HUES6 (cell line): ENCODE results near the gene LRRC32.
"Not testable (repeated sequence)": the region's sequence is repeated elsewhere in the genome, so short reads cannot be mapped to it uniquely, and the experiment has no call there.

Experiments used
- H3K27ac ChIP-seq: 2 replicates; pipeline ENCODE4 v1.7.0; 2013; ENCODE audit warnings: low read depth, mild to moderate bottlenecking, low read length, inconsistent platforms
- H3K27me3 ChIP-seq: 2 replicates; pipeline ENCODE4 v1.6.1; 2013; ENCODE audit warnings: low read length; ENCODE audit not compliant: control insufficient read depth, insufficient read depth
- H3K36me3 ChIP-seq: 2 replicates; pipeline ENCODE4 v1.6.1; 2013; ENCODE audit warnings: low read length; ENCODE audit not compliant: control insufficient read depth, insufficient read depth
- H3K4me1 ChIP-seq: 2 replicates; pipeline ENCODE4 v1.6.1; 2013; ENCODE audit warnings: low read length; ENCODE audit not compliant: control insufficient read depth, insufficient read depth
- H3K4me3 ChIP-seq: 2 replicates; pipeline ENCODE4 v1.5.1; 2013; ENCODE audit warnings: low read depth, low read length
- H3K9ac ChIP-seq: one replicate; pipeline ENCODE4 v1.6.1; 2013; ENCODE audit warnings: mild to moderate bottlenecking, low read length
- H3K9me3 ChIP-seq: 2 replicates; pipeline ENCODE4 v1.6.1; 2013; ENCODE audit warnings: low read depth, low read length; ENCODE audit not compliant: control insufficient read depth, insufficient read depth

LRRC32 gene

DNA sequence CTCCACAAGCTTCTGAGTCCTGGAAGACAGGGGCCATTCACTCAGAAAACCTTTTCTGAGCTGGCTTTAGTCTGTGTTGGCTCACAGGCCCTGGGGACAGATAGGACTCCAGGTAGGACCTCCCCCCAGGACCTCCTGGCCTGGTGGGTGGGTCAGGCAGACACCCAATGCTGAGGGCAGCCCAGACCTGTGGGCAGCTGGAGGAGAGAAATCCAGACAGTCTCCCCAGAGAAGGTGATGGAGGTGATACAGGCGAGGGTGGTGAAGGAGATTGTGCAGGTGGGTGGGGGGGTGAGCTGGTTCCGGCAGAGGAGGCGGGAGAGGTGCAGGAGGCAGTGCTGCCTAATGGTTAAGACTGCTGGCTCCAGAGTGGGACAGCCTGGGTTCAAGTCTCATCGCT, 15.6 kb downstream of the LRRC32 start:
- Histone ChIP-seq H3K9ac (no peak overlapping the region), H3K4me3 (no peak overlapping the region), H3K36me3 (no peaks in the 10 kb centered on the region), H3K27ac (no peak overlapping the region), H3K4me1 (peaks cover 23% of the 10 kb centered on the region; the same call in 1 of the 2 replicates), H3K27me3 (no peaks in the 10 kb centered on the region), H3K9me3 (no peaks in the 10 kb centered on the region)

DNA sequence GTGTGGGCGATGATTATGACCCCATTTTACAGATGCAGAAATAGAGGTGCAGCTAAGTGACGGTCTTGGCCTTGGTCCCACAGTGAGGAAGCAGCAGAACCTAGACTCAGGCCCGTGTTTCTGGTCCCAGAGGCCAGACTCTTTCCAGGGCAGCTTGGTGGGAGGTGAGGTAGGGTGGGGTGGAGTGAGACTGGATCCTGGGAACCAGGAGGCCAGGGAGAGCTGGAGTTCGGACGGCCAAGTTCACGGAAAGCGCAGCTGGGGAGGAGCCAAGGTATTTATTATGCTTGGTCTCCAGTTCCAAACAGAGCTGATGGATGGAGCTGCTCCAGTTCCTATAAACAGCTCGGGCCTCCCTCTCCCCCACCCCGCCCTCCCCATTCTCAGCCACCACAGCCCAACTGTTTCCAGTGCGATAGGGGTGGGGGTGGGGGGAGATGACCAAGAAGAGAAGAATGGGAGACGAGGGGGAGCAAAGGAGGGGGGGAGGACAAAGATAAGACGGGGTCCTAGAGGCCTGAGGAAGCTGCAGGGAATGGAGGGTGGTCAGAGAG, 16.2 kb downstream of the LRRC32 start:
- Histone ChIP-seq H3K4me1 (peaks cover 23% of the 10 kb centered on the region; the same call in 1 of the 2 replicates), H3K27me3 (no peaks in the 10 kb centered on the region), H3K36me3 (no peaks in the 10 kb centered on the region), H3K4me3 (no peak overlapping the region), H3K27ac (no peak overlapping the region), H3K9ac (no peak overlapping the region), H3K9me3 (no peaks in the 10 kb centered on the region)

DNA sequence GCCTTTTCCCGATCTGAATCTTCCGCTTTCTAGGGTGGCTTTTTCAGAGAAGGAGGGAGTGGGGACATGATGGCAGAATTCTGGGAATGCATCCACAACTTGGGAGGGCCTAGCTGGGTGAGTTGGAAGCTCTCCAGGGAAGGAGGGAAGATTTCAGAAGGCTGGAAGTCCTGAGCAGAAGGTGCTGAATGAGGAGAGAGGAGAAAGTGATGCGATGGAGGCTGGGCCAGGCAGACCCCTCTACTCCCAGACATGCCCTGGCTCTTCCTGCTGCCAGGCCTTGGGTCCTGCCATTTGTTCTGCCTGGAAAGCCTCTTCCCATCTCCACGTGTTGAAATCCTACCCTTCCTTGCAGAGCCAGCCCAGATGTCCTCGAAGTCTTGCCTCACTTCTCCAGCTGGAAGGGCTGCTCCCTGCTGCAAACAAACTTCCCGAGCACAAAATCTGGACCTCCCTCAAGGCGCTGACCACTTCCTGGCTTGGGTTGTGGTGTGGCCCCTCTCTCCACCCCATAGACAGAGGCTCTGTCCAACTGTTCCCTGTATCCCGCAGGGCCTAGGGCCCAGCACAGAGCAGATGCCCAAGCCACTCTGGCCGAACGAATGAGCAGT, 16.8 kb downstream of the LRRC32 start:
- no peak overlapping the region for H3K27ac ChIP-seq
- H3K4me3 ChIP-seq, result no peak overlapping the region

DNA sequence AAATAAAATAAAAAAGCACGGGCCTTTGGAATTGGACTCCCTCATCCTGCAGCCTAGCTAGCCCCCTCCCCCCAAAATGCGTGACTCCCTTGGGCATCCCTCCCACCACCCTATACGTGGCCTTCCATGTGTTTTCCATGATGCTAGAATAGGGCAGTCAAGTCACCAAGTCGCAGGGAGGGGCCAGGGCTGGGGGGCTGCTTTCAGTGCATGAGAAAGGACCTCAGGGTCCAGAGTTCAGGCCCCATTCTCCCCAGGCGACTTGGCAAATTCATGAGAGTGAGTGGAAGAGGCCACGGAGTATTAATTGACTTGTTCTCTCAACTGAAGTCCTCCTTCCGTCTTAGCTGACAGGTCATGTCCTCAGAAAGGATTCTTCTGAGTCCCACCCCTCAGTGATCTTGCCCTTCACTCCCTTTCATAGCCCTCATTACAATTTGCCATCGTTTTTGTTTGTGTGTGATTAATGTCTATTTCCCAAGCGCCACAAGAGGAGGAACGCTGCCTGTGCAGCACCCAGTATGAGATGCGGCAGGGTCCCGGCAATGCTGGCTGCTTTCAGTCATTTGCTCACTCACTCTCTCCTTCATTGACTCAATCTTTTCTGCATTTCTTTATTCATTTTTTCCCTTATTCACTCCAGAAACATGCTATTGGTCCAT, 17.4 kb downstream of the LRRC32 start:
- Histone ChIP-seq H3K27ac (no peak overlapping the region), H3K4me1 (peaks cover 23% of the 10 kb centered on the region; the same call in 1 of the 2 replicates), H3K36me3 (no peaks in the 10 kb centered on the region), H3K9me3 (no peaks in the 10 kb centered on the region), H3K4me3 (no peak overlapping the region), H3K9ac (no peak overlapping the region), H3K27me3 (no peaks in the 10 kb centered on the region)

More for the DNA sequence above, 16.8 kb downstream of the LRRC32 start:
- H3K9me3 ChIP-seq, result no peaks in the 10 kb centered on the region
- H3K9ac ChIP-seq, result no peak overlapping the region
- H3K27me3 ChIP-seq, result no peaks in the 10 kb centered on the region
- H3K36me3 ChIP-seq, result no peaks in the 10 kb centered on the region
- peaks cover 23% of the 10 kb centered on the region; the same call in 1 of the 2 replicates for H3K4me1 ChIP-seq

DNA sequence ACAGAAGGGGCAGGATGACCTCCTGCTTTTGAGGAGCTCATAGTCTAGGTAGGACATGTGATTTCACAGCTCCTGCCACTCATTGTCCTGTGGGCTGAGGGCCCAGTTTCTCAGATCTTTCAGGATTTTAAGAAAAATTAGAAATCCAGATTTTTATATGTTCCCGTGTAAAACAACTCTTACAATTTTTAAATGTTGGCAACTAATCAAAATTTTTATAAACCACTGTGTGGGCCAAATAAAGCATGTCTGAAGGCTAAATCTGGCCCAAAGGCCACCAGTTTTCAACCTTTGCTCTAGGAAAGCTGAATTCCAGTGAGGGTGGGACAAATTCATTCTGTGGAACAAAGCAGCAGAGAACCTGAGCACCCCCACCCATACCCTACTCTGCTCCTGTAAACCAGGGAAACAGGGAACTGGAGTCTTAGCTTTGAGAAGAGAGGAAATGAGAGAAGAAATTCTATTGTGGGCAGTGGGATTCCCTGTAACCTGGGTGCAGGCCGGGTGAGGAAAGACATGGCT, 20.6 kb downstream of the LRRC32 start:
- Histone ChIP-seq H3K4me3 (no peak overlapping the region), H3K27ac (no peak overlapping the region), H3K9me3 (peaks cover 12% of the 10 kb centered on the region), H3K27me3 (no peaks in the 10 kb centered on the region), H3K36me3 (no peaks in the 10 kb centered on the region), H3K9ac (no peak overlapping the region), H3K4me1 (no peaks in the 10 kb centered on the region; the same call in 1 of the 2 replicates)

DNA sequence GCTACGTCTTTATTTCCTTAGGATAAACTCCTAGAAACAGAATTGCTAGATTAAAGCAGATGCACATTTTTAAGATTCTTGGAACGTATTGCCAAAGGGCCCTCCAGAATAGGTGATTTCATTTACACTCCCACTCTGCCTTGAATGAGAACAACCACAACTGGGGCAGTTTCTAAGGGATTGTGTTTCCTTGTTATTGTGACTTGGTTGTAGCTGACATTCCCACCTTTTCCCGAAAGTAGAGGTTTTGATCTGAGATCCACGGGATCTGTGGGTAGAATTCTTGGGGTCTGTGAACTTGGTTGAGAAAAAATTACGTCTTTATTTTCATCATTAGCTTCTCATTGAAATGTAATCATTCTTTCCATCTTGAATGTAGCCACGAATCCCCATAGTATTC, 21.5 kb downstream of the LRRC32 start:
- H3K4me3 ChIP-seq, result no peak overlapping the region
- no peaks in the 10 kb centered on the region for H3K36me3 ChIP-seq
- H3K27ac ChIP-seq, result no peak overlapping the region
- H3K4me1 ChIP-seq, result no peaks in the 10 kb centered on the region; the same call in 1 of the 2 replicates
- peaks cover 12% of the 10 kb centered on the region for H3K9me3 ChIP-seq
- no peaks in the 10 kb centered on the region for H3K27me3 ChIP-seq
- H3K9ac ChIP-seq, result no peak overlapping the region

DNA sequence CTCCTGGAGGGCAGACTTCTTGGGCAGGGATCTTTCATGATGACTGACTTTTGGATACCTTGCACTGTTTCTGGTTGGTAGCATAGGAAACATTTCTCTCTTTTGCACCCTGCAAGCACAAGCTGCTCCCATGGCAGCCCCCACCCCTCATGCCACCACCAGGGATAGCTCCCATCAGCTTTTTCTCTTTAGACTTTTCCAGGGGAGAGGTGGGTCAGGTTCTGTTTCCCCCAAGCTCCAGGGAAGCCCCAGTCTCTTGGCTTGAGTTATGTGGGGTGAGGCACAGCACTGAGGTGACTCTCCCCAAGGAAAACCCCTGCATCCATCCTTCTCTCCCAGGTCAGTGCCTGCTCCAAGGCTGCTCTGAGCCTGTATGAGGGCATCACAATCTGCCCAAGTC, 22.5 kb downstream of the LRRC32 start:
- no peaks in the 10 kb centered on the region for H3K4me1 ChIP-seq
- peaks cover 12% of the 10 kb centered on the region for H3K9me3 ChIP-seq
- H3K27me3 ChIP-seq, result no peaks in the 10 kb centered on the region
- no peak overlapping the region for H3K4me3 ChIP-seq
- no peaks in the 10 kb centered on the region for H3K36me3 ChIP-seq
- H3K27ac ChIP-seq, result no peak overlapping the region
- no peak overlapping the region for H3K9ac ChIP-seq

DNA sequence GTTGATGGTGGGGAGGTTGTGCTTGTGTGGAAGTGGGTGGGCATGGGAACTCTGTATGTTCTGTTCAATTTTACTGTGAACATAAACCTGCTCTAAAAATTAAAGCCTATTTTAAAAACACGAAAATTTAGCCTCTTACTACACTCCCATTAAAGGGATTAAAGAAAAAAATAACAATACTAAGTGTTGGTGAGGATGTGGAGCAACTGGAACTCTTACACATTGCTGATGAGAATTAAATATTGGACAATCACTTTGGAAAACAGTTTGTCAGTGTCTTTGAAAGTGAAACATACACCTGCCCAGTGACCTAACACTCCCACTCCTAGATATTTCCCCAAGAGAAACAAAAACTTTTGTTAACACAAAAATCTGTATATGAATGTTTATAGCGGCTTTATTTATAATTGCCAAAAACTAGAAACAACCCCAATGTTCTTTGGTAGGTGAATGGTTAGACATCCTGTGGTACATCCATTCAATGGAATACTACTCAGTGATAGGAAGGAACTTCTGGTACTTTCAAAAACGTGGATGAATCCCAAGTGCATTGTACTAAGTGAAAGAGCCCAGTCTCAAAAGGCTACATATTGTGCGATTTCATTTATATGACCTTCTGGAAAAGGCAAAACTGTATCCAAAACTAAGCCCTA, 23.5 kb downstream of the LRRC32 start:
- Histone ChIP-seq H3K9ac (no peak overlapping the region), H3K27me3 (no peaks in the 10 kb centered on the region), H3K36me3 (no peaks in the 10 kb centered on the region), H3K4me3 (no peak overlapping the region), H3K9me3 (peaks cover 12% of the 10 kb centered on the region), H3K27ac (no peak overlapping the region), H3K4me1 (no peaks in the 10 kb centered on the region)

DNA sequence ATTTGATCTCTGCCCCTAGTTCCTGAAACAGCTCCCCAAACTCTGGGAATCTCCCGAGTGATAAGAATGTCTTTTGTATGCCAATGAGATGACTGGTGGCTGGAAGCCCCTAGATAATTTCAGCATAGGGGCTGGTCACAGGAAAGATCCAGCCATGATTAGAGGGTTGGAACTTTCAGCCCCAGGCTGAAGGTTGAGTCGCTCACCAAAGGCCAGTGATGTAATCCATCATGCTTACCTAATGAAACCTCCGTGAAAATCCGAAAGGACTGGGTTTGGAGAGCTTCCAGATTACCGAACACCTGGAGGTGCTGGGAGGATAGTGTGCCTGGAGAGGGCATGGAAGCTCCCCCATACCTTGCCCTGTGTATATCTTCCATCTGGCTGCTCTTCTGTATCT, 26.0 kb downstream of the LRRC32 start:
- no peaks in the 10 kb centered on the region for H3K36me3 ChIP-seq
- H3K9me3 ChIP-seq, result peaks cover 12% of the 10 kb centered on the region
- H3K4me3 ChIP-seq, result no peak overlapping the region
- H3K9ac ChIP-seq, result no peak overlapping the region
- no peak overlapping the region for H3K27ac ChIP-seq
- no peaks in the 10 kb centered on the region for H3K27me3 ChIP-seq
- H3K4me1 ChIP-seq, result no peaks in the 10 kb centered on the region; the same call in 1 of the 2 replicates

DNA sequence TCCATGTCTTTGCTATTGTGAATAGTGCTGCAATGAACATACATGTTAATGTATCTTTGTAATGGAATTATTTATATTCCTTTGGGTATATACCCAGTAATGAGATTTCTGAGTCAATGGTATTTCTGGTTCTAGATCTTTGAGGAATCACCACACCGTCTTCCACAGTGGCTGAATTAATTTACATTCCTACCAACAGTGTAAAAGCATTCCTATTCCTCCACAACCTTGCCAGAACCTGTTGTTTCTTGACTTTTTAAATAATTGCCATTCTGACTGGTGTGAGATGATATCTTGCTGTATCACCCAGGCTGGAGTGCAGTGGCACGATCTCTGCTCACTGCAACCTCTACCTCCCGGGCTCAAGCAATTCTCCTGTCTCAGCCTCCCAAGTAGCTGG, 26.8 kb downstream of the LRRC32 start:
- not testable (repeated sequence) for H3K36me3 ChIP-seq, H3K27ac ChIP-seq, H3K9ac ChIP-seq, H3K27me3 ChIP-seq, H3K4me1 ChIP-seq, H3K4me3 ChIP-seq
- H3K9me3 ChIP-seq, result peaks cover 12% of the 10 kb centered on the region

DNA sequence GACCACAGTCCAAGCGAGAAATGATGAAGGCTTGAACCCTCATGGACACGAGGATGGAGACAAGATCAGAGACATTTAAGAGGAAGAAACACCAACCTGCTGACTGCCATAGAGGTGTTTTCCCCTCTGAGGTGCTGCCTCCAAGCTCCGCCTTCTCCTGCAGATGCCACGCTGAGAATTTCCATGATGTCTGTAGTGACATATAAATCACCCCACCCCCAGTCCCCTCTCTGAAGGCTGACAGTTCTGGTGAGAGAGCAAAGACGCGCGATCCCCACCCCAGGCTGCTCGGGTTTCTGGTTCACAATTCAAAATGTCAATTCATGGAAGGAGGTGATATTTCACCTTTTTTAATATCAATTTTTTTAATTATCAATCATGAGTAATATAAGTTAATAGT, 28.2 kb downstream of the LRRC32 start:
- Histone ChIP-seq H3K4me3 (no peak overlapping the region), H3K36me3 (no peaks in the 10 kb centered on the region), H3K27ac (no peak overlapping the region), H3K9me3 (peaks cover 7% of the 10 kb centered on the region; the same call in 1 of the 2 replicates), H3K9ac (no peak overlapping the region), H3K4me1 (peaks cover 2% of the 10 kb centered on the region; the same call in 1 of the 2 replicates), H3K27me3 (no peaks in the 10 kb centered on the region)
